Keratinocyte (primary cell): Measurements from ENCODE around the gene MMEL1.

Source experiments
- EZH2 ChIP-seq: IDR thresholded peaks from one replicate; pipeline ENCODE4 v1.6.1; 2012; ENCODE audit warnings: inconsistent platforms, mild to moderate bottlenecking, low read length, moderate library complexity
- TF ChIP-seq, protein P1 (sequence below), 3 experiments: IDR thresholded peaks in 1 of 3; conservative IDR thresholded peaks in 1 of 3; optimal IDR thresholded peaks in 1 of 3; 2 replicates in 2 of 3; 3 replicates in 1 of 3; pipeline versions ENCODE3 to v1.5.1; 2011; ENCODE audit warnings: low read length in 3 of 3, mild to moderate bottlenecking in 3 of 3, moderate library complexity in 2 of 3, control low read depth in 1 of 3, inconsistent platforms in 1 of 3; ENCODE audit not compliant: insufficient read depth in 2 of 3; ENCODE audit errors: extremely low read depth in 1 of 3

GRCh38 chr1:2563205-2563604, 69.6 kb downstream of the MMEL1 start:
- no peak for TF ChIP-seq EZH2
- TF ChIP-seq, protein P1, sequence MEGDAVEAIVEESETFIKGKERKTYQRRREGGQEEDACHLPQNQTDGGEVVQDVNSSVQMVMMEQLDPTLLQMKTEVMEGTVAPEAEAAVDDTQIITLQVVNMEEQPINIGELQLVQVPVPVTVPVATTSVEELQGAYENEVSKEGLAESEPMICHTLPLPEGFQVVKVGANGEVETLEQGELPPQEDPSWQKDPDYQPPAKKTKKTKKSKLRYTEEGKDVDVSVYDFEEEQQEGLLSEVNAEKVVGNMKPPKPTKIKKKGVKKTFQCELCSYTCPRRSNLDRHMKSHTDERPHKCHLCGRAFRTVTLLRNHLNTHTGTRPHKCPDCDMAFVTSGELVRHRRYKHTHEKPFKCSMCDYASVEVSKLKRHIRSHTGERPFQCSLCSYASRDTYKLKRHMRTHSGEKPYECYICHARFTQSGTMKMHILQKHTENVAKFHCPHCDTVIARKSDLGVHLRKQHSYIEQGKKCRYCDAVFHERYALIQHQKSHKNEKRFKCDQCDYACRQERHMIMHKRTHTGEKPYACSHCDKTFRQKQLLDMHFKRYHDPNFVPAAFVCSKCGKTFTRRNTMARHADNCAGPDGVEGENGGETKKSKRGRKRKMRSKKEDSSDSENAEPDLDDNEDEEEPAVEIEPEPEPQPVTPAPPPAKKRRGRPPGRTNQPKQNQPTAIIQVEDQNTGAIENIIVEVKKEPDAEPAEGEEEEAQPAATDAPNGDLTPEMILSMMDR (optimal IDR thresholded peaks at IDR 0.05 in 1 of 3, IDR thresholded peaks at IDR 0.05 in 1 of 3, conservative IDR thresholded peaks at IDR 0.05 in 1 of 3; ENCODE audit: extremely low read depth in 1 of 3, insufficient read depth in 2 of 3, low read length in 3 of 3) = no peak
